DND-41 (cell line): ENCODE data around the gene MAPK10.

Experiments
- CTCF ChIP-seq: IDR thresholded peaks from 2 replicates; pipeline ENCODE4 v1.5.1; 2012; ENCODE audit warnings: borderline replicate concordance, low read length, moderate library complexity, mild to moderate bottlenecking; ENCODE audit not compliant: poor library complexity, severe bottlenecking; ENCODE audit errors: extremely low read depth
- EZH2 ChIP-seq: IDR thresholded peaks from 3 replicates; pipeline ENCODE4 v1.6.1; 2012; ENCODE audit warnings: borderline replicate concordance, low read depth, mild to moderate bottlenecking, moderate library complexity, low read length, inconsistent platforms; ENCODE audit not compliant: severe bottlenecking

- TF ChIP-seq CTCF, result no peak
- no peak for TF ChIP-seq EZH2
These were observed 52.4 kb downstream of the MAPK10 start for GRCh38 chr4:86307432-86307831.
